Mesenteric fat pad (tissue), 1 donor: ENCODE data around the gene EIF4E2. TPM values are rescaled to one million over a fixed set of nuclear protein-coding genes. Genes with fewer than 3 reads are reported as not detected.
"Not testable (repeated sequence)": the region's sequence is repeated elsewhere in the genome, so short reads cannot be mapped to it uniquely, and the experiment has no call there.

Experiments
- DNase-seq: peaks from one replicate; pipeline ENCODE4 v3.0.0-alpha.2; 2020; ENCODE audit warnings: low spot score
- total RNA-seq: library from RNA; stranded (reverse); fragmentation: NEBNext Ultra II Directional; extraction: Animal tissue kit (Norgen Biotek cat#: 25700); gene quantifications from one replicate; pipeline ENCODE4 v1.2.1, GENCODE V29; 2021
- donor health status: DM: yes; HTN: yes; CAD: no.

EIF4E2 gene
- total RNA-seq, 1 donor from 2014 or later: 46.9 TPM

GRCh38 chr2:232521959-232522622 lies 28.4 kb upstream of the EIF4E2 start:
- DNase-seq: no peak

GRCh38 chr2:232522623-232523401 lies 27.7 kb upstream of the EIF4E2 start:
- no peak for DNase-seq

GRCh38 chr2:232523402-232523681 lies 27.1 kb upstream of the EIF4E2 start:
- no peak for DNase-seq

GRCh38 chr2:232523682-232524597 lies 26.5 kb upstream of the EIF4E2 start:
- no peak for DNase-seq

GRCh38 chr2:232524771-232525170 lies 25.7 kb upstream of the EIF4E2 start:
- DNase-seq: no peak

- no peak for DNase-seq
Observed at GRCh38 chr2:232525199-232525598, 25.3 kb upstream of the EIF4E2 start.

GRCh38 chr2:232525791-232526371 lies 24.6 kb upstream of the EIF4E2 start, which contains the start of gene CHRND:
Gene CHRND, plus strand, starts transcription at chr2:232526160. Its CDS starts 56 bp downstream, at chr2:232526216.
- DNase-seq: no peak

GRCh38 chr2:232526372-232526941 lies 24.0 kb upstream of the EIF4E2 start:
- no peak for DNase-seq

- no peak for DNase-seq
Observed at GRCh38 chr2:232527905-232528470, 22.5 kb upstream of the EIF4E2 start.

- no peak for DNase-seq
Observed at GRCh38 chr2:232528746-232529460, 21.6 kb upstream of the EIF4E2 start.

GRCh38 chr2:232529806-232530547 lies 20.5 kb upstream of the EIF4E2 start:
- no peak for DNase-seq

GRCh38 chr2:232530626-232531260 lies 19.7 kb upstream of the EIF4E2 start:
- no peak for DNase-seq

- peak; percentile 43 for DNase-seq
Observed at GRCh38 chr2:232532419-232532818, 18.1 kb upstream of the EIF4E2 start.

GRCh38 chr2:232532821-232533220 lies 17.7 kb upstream of the EIF4E2 start:
- not testable (repeated sequence) for DNase-seq

GRCh38 chr2:232533944-232534710 lies 16.4 kb upstream of the EIF4E2 start:
- peak; percentile 73 for DNase-seq

GRCh38 chr2:232534940-232535651 lies 15.4 kb upstream of the EIF4E2 start:
- peak; percentile 80 for DNase-seq

GRCh38 chr2:232535761-232536530 lies 14.5 kb upstream of the EIF4E2 start:
- peak; percentile 53 for DNase-seq
